Measurements from ENCODE around the gene GPA33.

DNA sequence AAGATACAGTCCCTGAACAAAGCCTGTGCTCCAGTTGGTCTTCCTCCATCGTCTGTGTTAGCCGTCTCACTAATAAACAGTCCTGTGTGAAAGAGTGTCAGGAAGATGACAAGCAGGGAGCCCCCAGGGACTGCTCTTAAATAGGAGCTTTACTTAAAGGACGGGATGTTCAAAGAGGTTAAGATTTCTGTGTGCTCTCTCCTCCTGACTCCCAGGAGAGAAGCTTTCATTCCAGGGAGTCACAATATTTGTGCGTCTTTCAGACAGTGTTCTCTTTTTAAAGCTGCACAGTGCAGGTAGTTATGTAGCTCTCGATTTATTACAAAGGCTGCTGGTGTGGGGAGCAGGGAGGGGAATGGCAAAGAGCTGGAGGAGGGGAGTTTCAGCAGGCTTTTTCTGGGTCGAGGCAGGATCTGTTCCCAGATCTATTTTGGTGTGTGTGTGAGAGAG, 47.2 kb upstream of the GPA33 start:
- TF ChIP-seq, protein P1, sequence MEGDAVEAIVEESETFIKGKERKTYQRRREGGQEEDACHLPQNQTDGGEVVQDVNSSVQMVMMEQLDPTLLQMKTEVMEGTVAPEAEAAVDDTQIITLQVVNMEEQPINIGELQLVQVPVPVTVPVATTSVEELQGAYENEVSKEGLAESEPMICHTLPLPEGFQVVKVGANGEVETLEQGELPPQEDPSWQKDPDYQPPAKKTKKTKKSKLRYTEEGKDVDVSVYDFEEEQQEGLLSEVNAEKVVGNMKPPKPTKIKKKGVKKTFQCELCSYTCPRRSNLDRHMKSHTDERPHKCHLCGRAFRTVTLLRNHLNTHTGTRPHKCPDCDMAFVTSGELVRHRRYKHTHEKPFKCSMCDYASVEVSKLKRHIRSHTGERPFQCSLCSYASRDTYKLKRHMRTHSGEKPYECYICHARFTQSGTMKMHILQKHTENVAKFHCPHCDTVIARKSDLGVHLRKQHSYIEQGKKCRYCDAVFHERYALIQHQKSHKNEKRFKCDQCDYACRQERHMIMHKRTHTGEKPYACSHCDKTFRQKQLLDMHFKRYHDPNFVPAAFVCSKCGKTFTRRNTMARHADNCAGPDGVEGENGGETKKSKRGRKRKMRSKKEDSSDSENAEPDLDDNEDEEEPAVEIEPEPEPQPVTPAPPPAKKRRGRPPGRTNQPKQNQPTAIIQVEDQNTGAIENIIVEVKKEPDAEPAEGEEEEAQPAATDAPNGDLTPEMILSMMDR (IDR thresholded peaks at IDR 0.05), result no peak
- no peak for TF ChIP-seq POLR2A (IDR thresholded peaks at IDR 0.05)
